Skeletal muscle tissue (tissue), 4 donors: ENCODE measurements around the gene CRISP1. TPM values are rescaled to one million over a fixed set of nuclear protein-coding genes. Genes with fewer than 3 reads are reported as not detected.
"Not testable (repeated sequence)": the region's sequence is repeated elsewhere in the genome, so short reads cannot be mapped to it uniquely, and the experiment has no call there.

Source experiments
- H3K27ac ChIP-seq: one replicate; pipeline ENCODE4 v1.7.0; 2013; ENCODE audit warnings: mild to moderate bottlenecking, low read depth, low read length, inconsistent platforms
- H3K27me3 ChIP-seq, 3 donors: one replicate each; pipeline ENCODE4 v1.7.0; 2013; ENCODE audit warnings: low read length in 3 of 3; ENCODE audit not compliant: control insufficient read depth in 3 of 3, insufficient read depth in 3 of 3
- H3K36me3 ChIP-seq, 3 donors: one replicate each; pipeline ENCODE4 v1.7.0; 2013; ENCODE audit warnings: low read length in 3 of 3; ENCODE audit not compliant: control insufficient read depth in 3 of 3, insufficient read depth in 3 of 3
- H3K4me1 ChIP-seq, 3 donors: one replicate each; pipeline ENCODE4 v1.7.0; 2013; ENCODE audit warnings: low read length in 3 of 3, mild to moderate bottlenecking in 3 of 3; ENCODE audit not compliant: control insufficient read depth in 3 of 3, insufficient read depth in 3 of 3
- H3K4me3 ChIP-seq, 3 donors: one replicate each; pipeline ENCODE4 v1.7.0; 2013; ENCODE audit warnings: low read length in 3 of 3
- H3K9ac ChIP-seq, 3 donors: one replicate each; pipeline ENCODE4 v1.7.0; 2013; ENCODE audit warnings: low read length in 3 of 3, mild to moderate bottlenecking in 3 of 3, moderate library complexity in 2 of 3, low read depth in 1 of 3
- H3K9me3 ChIP-seq, 3 donors: one replicate each; pipeline ENCODE4 v1.7.0; 2013; ENCODE audit warnings: low read length in 3 of 3; ENCODE audit not compliant: control insufficient read depth in 3 of 3
- total RNA-seq: library from RNA; depleted of rRNA; stranded (reverse); fragments of >200 nt; gene quantifications from one replicate; pipeline ENCODE4 v1.2.3, GENCODE V29; 2014
- donor health status: Osteomylitis.

CRISP1 gene
- total RNA-seq, 1 donor from 2014 or later: not detected

DNA sequence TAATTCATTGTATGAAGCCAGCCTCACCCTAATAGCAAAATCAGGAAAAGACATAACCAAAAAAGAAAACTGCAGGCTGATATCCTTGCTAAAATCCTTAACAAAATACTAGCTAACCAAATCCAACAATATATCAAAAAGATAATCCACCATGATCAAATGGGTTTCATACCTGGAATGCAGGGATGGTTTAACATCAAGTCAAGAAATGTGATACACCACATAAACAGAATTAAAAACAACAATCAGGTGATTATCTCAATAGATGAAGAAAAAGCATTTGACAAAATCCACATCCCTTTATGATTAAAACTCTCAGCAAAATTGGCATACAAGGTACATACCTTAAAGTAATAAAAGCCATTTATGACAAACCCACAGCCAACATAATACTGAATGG, 29.2 kb upstream of the CRISP1 start:
- H3K27ac ChIP-seq, H3K9ac ChIP-seq, H3K9me3 ChIP-seq, H3K27me3 ChIP-seq, H3K4me1 ChIP-seq, H3K36me3 ChIP-seq, H3K4me3 ChIP-seq: not testable (repeated sequence)

DNA sequence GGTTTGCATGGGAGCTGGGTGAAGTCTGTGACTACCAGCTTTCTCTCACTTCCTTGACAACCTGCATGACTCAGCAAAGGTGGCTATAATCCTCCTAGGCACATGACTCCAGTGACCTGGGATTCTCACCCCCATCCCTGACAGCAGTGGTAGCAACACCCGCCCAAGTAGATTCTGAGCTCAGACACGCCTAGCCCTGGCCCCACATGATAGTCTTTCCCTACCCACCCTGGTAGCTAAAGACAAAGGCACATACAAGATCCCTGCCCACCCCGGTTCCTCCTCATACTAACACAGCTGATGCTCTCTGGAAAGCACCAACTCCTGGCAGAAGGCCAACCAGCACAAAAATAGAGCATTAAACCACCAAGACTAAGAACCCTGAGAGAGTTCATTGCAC, 25.9 kb upstream of the CRISP1 start:
- Histone ChIP-seq H3K9me3 (no peaks in the 10 kb centered on the region), H3K4me3 (no peak overlapping the region), H3K36me3 (no peaks in the 10 kb centered on the region), H3K27me3 (no peaks in the 10 kb centered on the region), H3K27ac (no peak overlapping the region), H3K9ac (no peak overlapping the region), H3K4me1 (no peaks in the 10 kb centered on the region)

DNA sequence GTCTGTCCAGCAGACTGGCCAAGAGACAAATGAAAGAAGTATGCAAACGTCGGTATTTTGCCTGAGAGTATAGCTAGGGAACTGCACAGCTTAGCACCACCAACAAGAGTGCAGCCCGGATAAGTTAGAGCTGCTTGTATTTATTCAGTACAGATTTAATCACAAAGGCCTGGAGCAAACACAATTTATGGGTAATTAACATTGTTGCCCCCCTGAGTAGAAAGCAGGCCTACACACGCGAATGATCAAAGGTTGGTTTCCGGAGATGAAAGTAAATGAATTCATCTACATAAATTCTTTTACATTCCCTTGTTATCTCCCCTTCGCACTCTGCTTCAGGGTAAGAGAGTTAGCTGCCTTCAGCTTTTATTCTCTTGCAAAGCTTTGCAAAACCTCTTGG, 24.7 kb upstream of the CRISP1 start:
- Histone ChIP-seq H3K27me3 (no peaks in the 10 kb centered on the region), H3K27ac (no peak overlapping the region), H3K36me3 (no peaks in the 10 kb centered on the region), H3K4me3 (no peak overlapping the region), H3K9me3 (no peaks in the 10 kb centered on the region), H3K9ac (no peak overlapping the region), H3K4me1 (no peaks in the 10 kb centered on the region)

DNA sequence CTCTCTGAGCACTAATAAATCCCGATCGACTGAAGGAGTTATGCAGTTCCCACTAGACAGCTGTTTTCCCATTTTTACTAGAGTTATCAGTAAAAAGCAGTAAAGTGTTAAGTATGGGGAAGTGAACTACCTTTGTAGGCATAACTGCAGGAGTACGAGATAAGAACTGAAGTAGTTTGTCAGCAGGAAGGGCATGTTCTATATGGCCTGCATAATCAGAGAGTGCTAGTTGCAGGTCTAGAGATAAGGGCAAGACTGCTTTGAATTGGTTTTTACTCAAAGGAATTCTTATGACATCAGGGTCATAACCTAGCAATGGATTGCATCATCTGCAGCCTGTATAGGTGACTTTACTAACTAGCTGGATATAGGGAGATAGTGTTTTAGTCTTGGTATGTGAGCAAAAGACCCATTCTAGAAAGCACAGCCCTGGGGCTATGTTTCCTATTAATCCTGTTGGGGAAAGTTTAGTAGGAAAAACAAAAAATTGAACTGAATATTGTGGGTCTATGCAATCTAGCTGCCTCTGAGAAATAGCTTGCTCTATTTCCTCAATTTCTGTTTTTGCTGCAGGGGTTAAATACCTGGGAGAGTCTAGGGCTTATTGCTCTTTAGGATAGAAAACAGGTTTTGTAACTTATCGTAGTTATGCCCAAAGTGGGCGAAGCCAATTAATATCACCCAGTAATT, 22.6 kb upstream of the CRISP1 start:
- no peak overlapping the region for H3K9ac ChIP-seq
- H3K36me3 ChIP-seq: no peaks in the 10 kb centered on the region
- H3K4me3 ChIP-seq: no peak overlapping the region
- no peaks in the 10 kb centered on the region for H3K4me1 ChIP-seq
- H3K9me3 ChIP-seq: no peaks in the 10 kb centered on the region
- H3K27me3 ChIP-seq: no peaks in the 10 kb centered on the region
- no peak overlapping the region for H3K27ac ChIP-seq

DNA sequence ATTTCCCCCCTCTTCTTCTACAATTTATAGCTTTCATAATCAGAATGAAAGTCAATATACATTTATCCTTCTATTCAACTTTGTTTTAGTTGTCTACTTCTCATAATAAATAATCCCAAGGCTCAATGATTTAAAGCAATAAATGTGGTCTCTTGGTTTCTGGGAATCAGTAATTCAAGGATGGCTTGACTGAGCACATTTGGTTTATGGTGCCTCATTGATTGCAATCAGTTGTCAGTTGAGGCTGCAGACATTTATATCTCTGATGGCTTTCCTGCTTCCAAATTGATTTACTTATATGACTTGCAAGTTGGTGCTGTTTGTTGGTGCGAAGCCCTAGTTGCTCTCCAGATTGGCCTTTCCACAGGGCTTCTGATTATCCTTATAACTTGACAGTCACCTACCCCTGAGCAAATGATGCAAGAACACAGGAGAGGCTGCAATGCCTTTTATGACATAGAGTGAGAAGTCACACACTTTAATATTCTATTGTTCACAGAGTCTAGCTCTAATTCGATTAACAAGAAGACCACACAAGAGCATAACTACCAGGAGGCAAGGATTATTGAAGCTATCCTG, 2.7 kb upstream of the CRISP1 start:
- H3K27me3 ChIP-seq: no peaks in the 10 kb centered on the region
- H3K9ac ChIP-seq: no peak overlapping the region
- H3K9me3 ChIP-seq: no peaks in the 10 kb centered on the region

DNA sequence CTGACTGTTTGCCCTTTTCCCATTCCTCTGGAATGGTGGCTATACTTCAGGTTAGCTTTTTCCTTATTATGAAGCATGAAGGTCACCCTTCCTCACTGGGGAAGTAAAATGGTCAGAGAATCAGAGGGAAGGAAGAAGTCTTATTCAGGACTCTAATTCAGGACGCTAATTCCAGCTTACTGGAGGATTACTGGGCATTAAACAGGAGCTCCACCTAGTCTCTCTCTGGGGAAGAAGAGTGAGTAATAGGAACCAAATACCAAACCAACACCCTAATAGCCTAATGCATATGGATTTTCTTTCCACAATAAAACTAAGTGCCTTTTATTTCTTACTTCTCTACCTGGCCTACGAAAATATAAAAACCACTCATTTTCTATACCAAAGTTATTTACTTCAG, 10.1 kb downstream of the CRISP1 start:
- Histone ChIP-seq H3K9ac (no peak overlapping the region), H3K4me3 (no peak overlapping the region), H3K9me3 (no peaks in the 10 kb centered on the region), H3K27ac (no peak overlapping the region), H3K4me1 (no peaks in the 10 kb centered on the region), H3K27me3 (no peaks in the 10 kb centered on the region), H3K36me3 (no peaks in the 10 kb centered on the region)

More for the DNA sequence above, 2.7 kb upstream of the CRISP1 start:
- Histone ChIP-seq H3K4me3 (no peak overlapping the region), H3K27ac (no peak overlapping the region), H3K4me1 (no peaks in the 10 kb centered on the region), H3K36me3 (no peaks in the 10 kb centered on the region)

DNA sequence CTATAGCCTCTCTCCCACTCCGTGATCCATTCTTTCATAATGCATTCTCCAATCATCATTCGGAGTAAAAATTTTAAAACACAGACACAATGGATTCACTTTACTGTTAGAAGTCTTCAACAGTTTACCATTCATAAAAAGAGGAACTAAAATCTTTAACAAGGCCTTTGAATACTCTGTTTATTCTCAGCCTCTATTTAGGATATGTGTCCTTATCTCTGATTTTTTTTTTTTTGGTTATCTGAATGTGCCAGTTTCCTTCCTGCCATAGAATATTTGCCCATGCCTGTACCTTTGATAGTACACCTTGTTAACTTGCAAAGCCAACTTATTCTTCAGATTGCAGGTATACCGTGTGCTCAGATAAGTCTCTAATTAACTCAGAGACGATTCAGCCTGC, 11.1 kb downstream of the CRISP1 start:
- Histone ChIP-seq H3K36me3 (no peaks in the 10 kb centered on the region), H3K27me3 (no peaks in the 10 kb centered on the region), H3K9ac (no peak overlapping the region), H3K27ac (no peak overlapping the region), H3K4me3 (no peak overlapping the region), H3K9me3 (no peaks in the 10 kb centered on the region), H3K4me1 (no peaks in the 10 kb centered on the region)

DNA sequence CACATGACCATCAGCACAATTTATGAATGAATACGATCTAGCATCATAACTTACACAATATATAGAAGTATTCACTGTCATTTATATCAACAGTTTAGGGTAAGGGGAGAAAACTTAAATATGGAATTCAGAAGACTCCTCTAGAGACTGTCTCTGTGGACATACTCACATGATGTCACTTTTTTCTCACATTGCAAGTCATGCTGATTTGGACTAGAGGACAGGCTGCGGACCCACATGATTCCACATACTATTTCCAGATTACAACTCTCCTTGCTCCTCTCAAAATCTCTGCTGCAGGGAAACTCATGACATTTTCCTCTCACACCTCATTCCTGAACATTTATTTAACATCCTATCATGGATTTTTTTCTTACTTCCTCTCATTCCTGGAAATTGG, 13.4 kb downstream of the CRISP1 start:
- no peaks in the 10 kb centered on the region for H3K9me3 ChIP-seq
- no peak overlapping the region for H3K4me3 ChIP-seq
- H3K4me1 ChIP-seq: no peaks in the 10 kb centered on the region

DNA sequence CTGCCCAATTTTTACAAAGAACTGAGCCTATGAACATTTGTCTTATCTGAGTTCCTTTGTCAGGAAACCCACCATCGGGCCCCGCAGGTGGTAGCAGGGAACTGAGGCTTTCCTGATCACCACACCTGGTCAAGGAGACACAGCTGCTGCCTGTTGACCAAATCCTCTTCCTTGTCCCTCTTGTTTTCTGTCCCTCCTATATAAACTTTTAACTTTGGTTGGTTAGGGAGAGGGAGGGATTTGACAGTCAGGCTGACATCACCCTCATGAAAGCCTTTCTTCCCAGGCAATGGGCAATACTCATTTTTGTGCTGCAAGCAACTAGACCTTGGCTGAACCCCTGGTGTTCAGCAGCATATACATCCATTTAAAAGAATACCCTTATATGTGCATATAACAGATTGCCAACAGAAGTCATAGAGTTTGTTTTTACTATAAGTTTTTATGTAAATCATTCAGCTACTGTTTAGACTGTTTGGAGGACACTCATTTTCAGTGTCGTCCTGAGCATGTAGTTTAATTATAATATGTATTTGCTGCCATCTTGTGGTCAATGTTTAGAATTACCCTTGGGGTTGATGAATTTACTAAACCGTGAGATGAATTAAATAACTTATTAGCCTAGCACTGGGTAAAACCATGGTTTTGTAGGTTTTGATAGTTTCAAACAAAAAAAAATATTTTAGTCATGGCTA, 17.0 kb downstream of the CRISP1 start:
- H3K9me3 ChIP-seq: no peaks in the 10 kb centered on the region
- H3K36me3 ChIP-seq: no peaks in the 10 kb centered on the region
- H3K4me1 ChIP-seq: no peaks in the 10 kb centered on the region
- peaks cover 0 to 2% (median 0%) of the 10 kb centered on the region in 3 donors for H3K27me3 ChIP-seq
- no peak overlapping the region for H3K4me3 ChIP-seq
- H3K9ac ChIP-seq: no peak overlapping the region
- H3K27ac ChIP-seq: no peak overlapping the region

More for the DNA sequence above, 13.4 kb downstream of the CRISP1 start:
- H3K9ac ChIP-seq: no peak overlapping the region
- peaks cover 0 to 2% (median 0%) of the 10 kb centered on the region in 3 donors for H3K27me3 ChIP-seq
- H3K27ac ChIP-seq: no peak overlapping the region
- no peaks in the 10 kb centered on the region for H3K36me3 ChIP-seq

DNA sequence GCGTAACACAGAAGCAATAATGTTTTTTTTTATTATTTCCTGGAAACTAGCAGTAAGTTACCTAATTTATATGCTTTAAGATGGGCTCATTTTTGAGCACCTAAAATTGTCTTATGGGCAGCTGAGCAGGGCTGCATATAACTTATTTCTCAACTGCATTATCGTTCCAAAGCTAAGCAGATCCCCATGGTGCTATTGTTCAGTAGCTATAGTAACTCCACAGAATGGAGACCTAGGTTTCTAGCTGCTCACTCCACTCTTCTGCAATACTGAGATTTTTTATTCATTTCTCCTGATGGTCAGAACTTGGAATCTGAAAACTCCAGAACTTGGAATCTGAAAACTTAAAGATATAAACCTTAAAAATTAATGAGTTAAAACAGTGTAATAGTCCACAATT, 18.7 kb downstream of the CRISP1 start:
- Histone ChIP-seq H3K4me1 (no peaks in the 10 kb centered on the region), H3K9me3 (no peaks in the 10 kb centered on the region), H3K27me3 (peaks cover 0 to 2% (median 0%) of the 10 kb centered on the region in 3 donors), H3K27ac (no peak overlapping the region), H3K4me3 (no peak overlapping the region), H3K36me3 (no peaks in the 10 kb centered on the region), H3K9ac (no peak overlapping the region)
